Endothelial cell of umbilical vein (primary cell): ENCODE measurements around the gene KAT2B.

Experiments
- CTCF ChIP-seq, 2 donors: IDR thresholded peaks; 1 replicate in 1 of 2; 2 replicates in 1 of 2; pipeline ENCODE4 v1.5.1; 2011; ENCODE audit warnings: low read length in 2 of 2, mild to moderate bottlenecking in 2 of 2, moderate library complexity in 2 of 2, control low read depth in 1 of 2, inconsistent platforms in 1 of 2, low read depth in 1 of 2; ENCODE audit not compliant: insufficient read depth in 1 of 2; ENCODE audit errors: extremely low read depth in 1 of 2
- EZH2 ChIP-seq: IDR thresholded peaks from 2 replicates; pipeline ENCODE4 v1.6.1; 2012; ENCODE audit warnings: borderline replicate concordance, low read depth, mild to moderate bottlenecking, moderate library complexity, low read length, inconsistent platforms; ENCODE audit not compliant: severe bottlenecking
- FOS ChIP-seq: IDR thresholded peaks from 2 replicates; pipeline ENCODE4 v1.6.1; 2011; ENCODE audit warnings: mild to moderate bottlenecking, low read length, moderate library complexity, borderline replicate concordance; ENCODE audit not compliant: insufficient read depth
- GATA2 ChIP-seq: IDR thresholded peaks from 2 replicates; pipeline ENCODE4 v1.7.0; 2011; ENCODE audit warnings: low read depth, mild to moderate bottlenecking, moderate library complexity, mixed read lengths, low read length; ENCODE audit not compliant: insufficient read length, insufficient read depth
- MYC ChIP-seq: IDR thresholded peaks from one replicate; pipeline ENCODE4 v1.6.1; 2011; ENCODE audit warnings: mild to moderate bottlenecking, low read depth, low read length
- POLR2A ChIP-seq: IDR thresholded peaks from 2 replicates; pipeline ENCODE4 v1.6.1; 2012; ENCODE audit warnings: low read depth, mild to moderate bottlenecking, control low read depth, low read length
- POLR2AphosphoS5 ChIP-seq: IDR thresholded peaks from 2 replicates; pipeline ENCODE4 v1.6.1; 2012; ENCODE audit warnings: low read depth, mild to moderate bottlenecking, control low read depth, low read length, moderate library complexity; ENCODE audit not compliant: insufficient read depth
- TF ChIP-seq, protein P1 (sequence below): IDR thresholded peaks from 2 replicates; pipeline ENCODE4 v1.6.1; 2011; ENCODE audit not compliant: insufficient read depth, insufficient read length

GRCh38 chr3:20190991-20191390 lies 150.7 kb downstream of the KAT2B start:
- TF ChIP-seq EZH2: no peak
- TF ChIP-seq POLR2AphosphoS5: no peak
- no peak for TF ChIP-seq CTCF (IDR thresholded peaks at IDR 0.05; ENCODE audit: extremely low read depth in 1 of 2, insufficient read depth in 1 of 2, low read depth in 1 of 2, low read length in 2 of 2)
- no peak for TF ChIP-seq GATA2
- TF ChIP-seq MYC: no peak
- no peak for TF ChIP-seq POLR2A
- TF ChIP-seq, protein P1, sequence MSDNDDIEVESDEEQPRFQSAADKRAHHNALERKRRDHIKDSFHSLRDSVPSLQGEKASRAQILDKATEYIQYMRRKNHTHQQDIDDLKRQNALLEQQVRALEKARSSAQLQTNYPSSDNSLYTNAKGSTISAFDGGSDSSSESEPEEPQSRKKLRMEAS: no peak
- TF ChIP-seq FOS: no peak
